ENCODE measurements around the gene DOK4. TPM values are rescaled to one million over a fixed set of nuclear protein-coding genes. Genes with fewer than 3 reads are reported as not detected.

Gene DOK4
- total RNA-seq, 1 donor from 2014 or later: 7.5 TPM

DNA sequence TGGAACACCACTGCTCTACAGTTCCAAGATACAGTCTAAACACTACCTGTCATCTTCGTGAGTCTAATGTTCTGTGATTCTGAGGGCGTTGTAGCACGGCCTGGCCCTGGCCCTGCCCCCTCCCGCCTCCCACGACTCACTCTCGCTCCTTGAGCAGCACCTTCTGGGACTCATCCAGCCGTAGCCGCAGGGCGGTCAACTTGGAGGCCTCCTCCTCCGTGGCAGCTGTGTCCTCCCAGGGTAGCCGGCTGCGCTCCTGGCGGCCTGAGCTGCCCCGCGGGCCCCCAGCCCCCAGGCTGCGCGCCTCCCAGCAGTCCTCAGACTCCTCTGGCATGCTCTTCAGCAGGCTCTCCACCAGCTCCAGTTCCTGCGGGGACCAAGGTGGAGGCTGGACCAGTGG, 39.5 kb upstream of the DOK4 start:
- DNase-seq (peak; percentile 27), ATAC-seq (ENCODE audit: poor library complexity) (no peak)
- intact Hi-C loops (cut with DNase I): no loop called here

DNA sequence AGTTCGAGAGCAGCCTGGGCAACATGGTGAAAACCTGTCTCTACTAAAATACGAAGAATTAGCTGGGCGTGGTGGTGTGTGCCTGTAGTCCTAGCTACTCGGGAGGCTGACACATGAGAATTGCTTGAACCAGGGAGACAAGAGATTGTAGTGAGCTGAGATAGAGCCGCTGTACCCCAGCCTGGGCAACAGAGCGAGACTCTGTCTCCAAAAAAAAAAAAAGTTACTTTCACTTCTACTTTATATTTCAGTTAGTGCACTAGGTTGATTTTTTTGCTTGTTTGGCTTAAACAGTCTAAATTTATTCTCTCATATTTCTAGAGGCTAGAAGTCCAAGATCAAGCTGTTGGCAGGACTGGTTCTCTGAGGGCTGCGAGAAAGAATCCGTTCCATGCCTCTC, 36.7 kb upstream of the DOK4 start:
- ATAC-seq (ENCODE audit: poor library complexity): no peak
- DNase-seq: no peak
- intact Hi-C loops (cut with DNase I): no loop called here

DNA sequence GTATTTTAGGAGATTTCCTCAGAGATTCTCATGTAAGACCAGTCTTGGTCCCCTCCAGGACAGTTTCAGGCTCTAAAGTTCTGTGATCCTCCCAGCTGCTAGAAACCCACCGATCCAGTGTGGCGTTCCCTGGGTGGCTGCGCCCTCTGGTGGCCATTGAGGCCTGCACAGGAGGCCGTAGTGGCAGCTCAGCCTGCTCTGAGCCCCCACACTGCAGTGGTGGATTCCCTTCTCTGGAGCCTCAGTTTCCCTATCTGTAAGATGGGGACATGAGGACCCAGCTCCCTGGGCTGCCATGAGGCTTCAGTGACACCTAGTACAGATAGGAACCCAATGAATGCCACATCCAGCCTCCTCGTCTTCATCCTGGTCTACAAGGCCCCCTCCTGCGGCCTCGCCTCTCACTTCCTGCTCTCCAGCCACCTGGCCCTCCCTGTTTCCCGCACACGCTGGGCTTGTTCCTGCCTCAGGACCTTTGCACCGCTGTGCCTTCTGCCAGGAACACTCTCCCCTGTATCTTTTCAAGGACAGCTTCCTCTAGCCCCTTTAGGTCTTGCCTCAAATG, 33.6 kb upstream of the DOK4 start:
- intact Hi-C loops (cut with DNase I): loop anchor here (2.0 to 5.0 kb wide), 2 partner anchors 101 to 218 kb away; no protein-coding TSS in a partner anchor
- DNase-seq (peak; percentile 88), ATAC-seq (ENCODE audit: poor library complexity) (peak; percentile 82)

DNA sequence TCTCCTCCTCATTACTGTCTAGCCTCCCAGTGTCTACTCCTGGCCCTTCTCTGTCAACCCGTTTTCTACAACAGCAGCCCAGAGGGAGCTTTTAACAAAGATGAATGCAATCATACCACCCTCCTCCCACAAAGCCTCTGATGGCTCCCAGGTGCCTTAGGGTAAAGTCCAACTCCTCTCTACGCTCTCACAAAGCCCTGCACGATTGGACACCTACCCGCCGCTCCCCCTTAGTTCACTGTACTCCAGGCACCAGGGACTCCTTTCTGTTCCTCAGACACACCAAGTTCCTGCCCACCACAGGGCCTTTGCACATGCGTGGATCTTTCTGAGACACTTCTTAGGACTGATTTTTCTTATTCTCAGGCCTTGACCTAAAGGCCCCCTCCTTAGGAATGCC, 32.6 kb upstream of the DOK4 start:
- ATAC-seq (ENCODE audit: poor library complexity) (no peak), DNase-seq (no peak)
- intact Hi-C loops (cut with DNase I): loop anchor here (2.0 to 5.0 kb wide), 2 partner anchors 100 to 217 kb away; no protein-coding TSS in a partner anchor

DNA sequence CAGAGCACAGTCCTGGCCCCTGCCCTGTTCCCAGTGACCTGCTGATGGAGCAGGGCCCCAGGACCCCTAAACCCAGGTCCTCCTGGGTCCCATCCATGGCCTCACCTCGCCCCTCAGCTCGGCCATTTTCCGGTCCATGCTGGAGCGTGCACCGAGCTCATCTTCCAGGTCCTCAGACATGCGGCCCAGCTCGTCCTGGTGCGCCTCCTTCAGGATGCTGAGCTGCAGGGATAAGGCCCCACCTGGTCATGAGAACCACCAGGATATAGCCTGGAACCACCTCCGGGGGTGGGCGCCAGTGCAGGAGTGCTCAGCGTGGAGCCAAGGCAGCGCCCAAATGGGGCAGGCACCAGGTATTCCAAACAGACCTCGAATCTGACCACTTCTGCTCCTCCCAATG, 32.2 kb upstream of the DOK4 start:
- intact Hi-C loops (cut with DNase I): loop anchor here (2.0 to 5.0 kb wide), 2 partner anchors 100 to 216 kb away; no protein-coding TSS in a partner anchor
- DNase-seq: no peak
- no peak for ATAC-seq (ENCODE audit: poor library complexity)

DNA sequence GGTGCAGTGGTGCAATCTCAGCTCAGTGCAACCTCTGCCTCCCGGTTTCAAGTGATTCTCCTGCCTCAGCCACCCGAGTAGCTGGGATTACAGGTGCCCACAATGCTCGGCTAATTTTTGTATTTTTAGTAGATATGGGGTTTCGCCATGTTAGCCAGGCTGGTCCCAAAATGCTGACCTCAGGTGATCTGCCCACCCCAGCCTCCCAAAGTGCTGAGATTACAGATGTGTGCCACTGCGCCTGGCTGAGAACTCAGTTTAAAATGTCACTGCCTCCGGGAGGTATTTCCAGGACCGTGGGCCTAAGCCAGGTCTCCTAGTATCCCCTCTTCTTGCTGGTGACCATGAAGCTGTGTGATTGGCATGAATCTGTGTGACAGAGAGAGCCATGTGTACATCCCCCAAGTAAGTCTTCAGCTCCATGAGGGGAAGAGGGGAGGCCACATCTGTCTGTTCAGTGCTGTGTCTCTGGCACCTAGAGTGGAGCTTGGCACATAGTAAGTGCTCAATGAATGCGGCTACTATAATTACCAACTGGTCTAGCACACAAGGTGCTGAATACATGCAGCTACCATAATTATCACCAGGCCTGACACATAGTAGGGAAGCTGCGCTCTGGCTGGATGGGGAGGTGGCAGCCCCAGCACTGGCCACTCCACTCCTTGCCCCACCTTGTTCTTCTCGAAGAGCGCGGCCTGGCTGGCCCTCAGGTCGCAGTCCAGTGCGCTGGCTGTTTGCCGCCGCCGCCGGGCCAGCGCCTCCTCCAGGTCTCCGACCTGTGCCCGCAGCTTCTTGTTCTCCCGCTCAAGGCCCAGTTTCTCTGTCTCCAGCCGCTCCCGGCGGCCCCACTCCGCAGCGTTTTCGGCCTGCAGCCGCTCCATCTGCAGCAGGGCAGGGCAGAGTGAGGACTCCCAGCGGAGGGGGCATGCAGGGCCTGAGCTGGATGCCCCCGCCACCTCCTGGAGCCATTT, 31.4 kb upstream of the DOK4 start:
- intact Hi-C loops (cut with DNase I): loop anchor here (2.0 to 5.0 kb wide), 2 partner anchors 99 to 215 kb away; no protein-coding TSS in a partner anchor
- no peak for DNase-seq
- ATAC-seq (ENCODE audit: poor library complexity): no peak

DNA sequence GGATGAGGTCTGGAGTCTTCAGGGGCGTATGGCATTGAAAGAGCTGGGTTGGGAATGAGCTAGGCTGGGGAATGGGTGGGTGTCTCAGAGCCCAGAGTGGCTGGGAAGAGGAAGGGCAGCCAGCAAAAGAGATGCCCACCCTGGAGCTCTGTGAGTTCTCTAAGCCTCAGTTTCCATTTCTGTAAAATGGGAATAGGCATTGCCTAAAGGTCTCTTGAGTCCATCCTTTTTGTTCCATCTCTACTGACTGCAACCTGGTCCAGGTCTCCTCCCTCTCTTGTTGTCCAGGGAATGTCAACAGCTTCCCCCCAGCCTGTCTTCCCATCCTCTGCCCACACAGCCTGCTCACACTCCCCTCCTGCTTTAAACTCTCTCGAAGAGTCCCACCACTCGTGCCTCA, 30.5 kb upstream of the DOK4 start:
- no peak for ATAC-seq (ENCODE audit: poor library complexity)
- DNase-seq: no peak
- intact Hi-C loops (cut with DNase I): loop anchor here (5.0 kb wide), 1 partner anchor 214 kb away; no protein-coding TSS in a partner anchor

DNA sequence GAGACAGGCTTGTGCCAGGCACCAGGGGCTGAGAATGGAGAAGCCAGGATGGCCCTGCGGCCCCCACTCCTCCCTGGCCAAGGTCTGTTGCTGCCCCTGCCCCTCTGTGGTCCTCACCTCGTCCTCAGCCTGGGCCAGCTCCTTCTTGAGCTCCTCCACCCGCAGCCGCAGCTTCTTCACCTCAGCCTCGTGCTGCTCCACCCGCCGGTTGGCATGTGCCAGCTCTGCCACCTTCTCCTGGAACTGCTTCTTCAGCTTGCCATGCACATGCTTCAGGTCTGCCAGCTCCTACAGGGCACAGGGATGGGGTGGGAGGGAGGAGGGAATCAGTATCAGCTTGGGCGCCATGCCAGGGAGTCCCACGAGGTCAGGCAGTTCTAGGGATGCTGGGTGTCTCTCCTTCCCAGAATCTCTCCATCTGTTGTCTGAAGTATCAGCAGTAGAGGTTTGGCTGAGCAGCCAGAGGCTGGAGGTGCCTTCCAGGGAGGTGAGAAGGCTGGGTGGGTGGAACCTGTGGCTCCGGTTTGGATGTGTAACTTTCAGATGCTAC, 30.0 kb upstream of the DOK4 start:
- DNase-seq (peak; percentile 31), ATAC-seq (ENCODE audit: poor library complexity) (no peak)
- intact Hi-C loops (cut with DNase I): loop anchor here (5.0 kb wide), 1 partner anchor 214 kb away; no protein-coding TSS in a partner anchor

DNA sequence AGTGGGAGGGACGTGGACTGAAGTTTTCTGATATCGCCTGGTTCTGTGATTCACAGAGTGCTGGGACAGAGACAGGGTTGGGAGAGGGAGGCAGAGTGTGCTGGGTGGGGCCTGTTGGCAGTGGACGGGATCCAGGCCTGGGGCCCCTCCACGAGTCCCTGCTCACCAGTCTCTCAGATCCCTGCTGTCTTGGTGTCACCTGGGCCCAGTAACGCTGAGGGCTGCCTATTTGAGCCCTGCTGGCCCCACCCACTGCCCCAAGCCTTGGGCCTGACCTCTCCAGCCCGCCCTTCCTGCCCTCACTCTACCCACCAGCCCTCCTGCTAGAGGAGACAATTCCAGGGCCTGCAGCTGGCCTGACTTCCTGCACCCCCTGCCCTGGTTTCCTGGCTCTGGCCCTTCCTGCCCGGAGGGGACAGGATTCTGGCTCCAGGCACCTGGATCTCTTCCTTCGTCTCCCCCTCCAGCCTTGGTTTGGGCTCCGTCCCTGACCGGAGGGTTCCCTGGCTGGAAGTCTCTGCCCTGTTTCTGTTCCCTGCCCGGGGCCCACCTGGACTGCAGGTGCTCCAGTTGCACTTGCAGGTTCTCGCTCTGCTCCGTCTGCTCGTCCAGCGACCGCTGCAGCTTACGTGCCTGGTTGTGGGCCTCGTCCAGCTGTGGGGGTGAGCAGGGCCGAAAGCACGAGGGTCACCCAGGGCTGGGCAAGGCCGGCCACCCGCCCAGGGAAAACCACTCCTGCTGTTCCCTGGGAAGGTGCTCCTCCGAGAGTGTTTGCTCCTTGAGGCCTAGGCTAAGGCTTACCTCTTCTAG, 28.7 kb upstream of the DOK4 start:
- ATAC-seq (ENCODE audit: poor library complexity) (no peak), DNase-seq (peak; percentile 40)
- intact Hi-C loops (cut with DNase I): loop anchor here (5.0 kb wide), 1 partner anchor 213 kb away; no protein-coding TSS in a partner anchor

DNA sequence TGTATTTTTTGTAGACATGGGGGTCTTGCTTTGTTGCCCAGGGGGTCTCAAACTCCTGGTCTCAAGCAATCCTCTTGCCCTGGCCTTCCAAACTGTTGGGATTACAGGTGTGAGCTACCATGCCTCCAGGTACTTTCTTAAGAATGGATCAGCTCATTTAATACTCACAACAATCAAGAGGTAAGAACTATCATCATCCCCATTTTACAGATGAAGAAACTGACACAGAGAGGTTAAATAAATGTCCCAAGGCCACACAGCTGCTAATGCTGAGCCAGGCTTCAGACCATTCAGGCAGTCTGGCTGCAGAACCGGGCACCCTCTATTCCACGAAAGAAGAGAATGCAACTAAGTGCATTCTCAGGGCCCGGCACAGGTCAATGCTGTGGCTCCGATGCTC, 28.1 kb upstream of the DOK4 start:
- intact Hi-C loops (cut with DNase I): no loop called here
- ATAC-seq (ENCODE audit: poor library complexity) (no peak), DNase-seq (no peak)

DNA sequence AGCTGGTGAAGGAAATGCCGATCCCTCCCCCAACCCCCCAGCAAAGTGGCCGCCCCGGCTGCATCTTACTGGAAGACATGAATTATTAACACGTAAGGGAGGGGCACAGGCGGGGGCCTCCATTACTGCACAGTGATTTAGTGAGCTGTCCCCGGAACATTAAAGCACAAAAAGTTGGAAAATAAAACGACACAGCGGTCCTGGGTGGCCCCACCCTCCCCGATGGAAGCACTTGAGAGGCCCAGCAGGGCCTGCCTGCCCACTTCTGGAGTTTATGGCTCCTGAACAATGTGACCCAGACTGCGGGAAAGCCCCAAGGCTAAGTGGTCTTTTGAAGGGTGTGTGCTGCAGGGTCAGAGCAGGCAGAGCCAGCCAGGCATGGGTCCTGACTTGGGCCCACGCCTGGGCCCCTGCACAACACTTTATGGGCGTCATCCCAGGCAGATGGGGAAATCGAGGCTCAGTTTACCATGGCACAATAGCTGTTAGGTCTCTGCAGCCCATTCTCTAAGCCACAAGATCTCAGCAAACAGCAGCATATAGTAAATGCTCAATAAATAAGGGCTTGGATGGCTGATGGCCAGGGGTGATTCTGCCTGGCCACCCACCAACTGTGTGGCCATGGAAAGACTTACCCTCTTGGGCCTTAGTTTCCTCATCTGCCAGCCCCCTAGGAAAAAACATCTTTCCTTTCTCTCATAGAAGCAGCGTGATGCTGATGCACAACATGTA, 27.2 kb upstream of the DOK4 start:
- ATAC-seq (ENCODE audit: poor library complexity): no peak
- DNase-seq: peak; percentile 30
- intact Hi-C loops (cut with DNase I): no loop called here

DNA sequence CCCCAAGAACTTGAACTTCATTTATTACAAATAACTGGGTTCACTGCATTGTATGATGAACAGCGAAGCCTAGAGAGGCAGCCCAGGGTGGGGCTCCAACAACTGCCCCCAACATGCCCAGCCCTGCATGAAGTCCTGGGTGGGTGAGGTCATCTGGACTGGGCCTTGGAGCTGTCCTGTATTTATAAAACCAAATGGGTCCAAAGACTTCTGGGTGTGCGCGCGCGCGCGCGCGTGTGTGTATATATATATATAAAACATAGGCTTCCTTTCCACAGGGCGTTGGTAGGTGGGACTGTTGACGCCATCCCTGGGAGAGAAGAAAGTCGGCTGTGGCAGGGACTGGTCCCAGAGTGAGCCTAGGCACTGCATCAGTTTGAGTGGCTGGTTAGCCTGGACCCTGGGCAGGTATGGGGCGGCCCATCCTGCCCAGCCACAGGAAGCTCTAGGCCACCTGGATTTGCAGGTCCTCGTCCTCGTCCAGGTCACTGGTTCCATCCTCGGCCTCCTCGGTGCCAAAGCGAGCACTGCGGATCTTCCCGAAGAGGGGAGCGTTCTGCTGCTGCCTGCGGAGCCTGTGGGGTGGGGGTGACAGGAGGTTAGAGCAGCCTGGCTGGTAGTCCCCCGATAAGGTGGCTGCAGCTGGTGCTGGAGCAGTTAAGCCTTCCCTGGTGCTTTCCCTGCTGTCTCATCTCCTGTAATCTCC, 26.2 kb upstream of the DOK4 start:
- intact Hi-C loops (cut with DNase I): no loop called here
- peak; percentile 22 for DNase-seq
- no peak for ATAC-seq (ENCODE audit: poor library complexity)

DNA sequence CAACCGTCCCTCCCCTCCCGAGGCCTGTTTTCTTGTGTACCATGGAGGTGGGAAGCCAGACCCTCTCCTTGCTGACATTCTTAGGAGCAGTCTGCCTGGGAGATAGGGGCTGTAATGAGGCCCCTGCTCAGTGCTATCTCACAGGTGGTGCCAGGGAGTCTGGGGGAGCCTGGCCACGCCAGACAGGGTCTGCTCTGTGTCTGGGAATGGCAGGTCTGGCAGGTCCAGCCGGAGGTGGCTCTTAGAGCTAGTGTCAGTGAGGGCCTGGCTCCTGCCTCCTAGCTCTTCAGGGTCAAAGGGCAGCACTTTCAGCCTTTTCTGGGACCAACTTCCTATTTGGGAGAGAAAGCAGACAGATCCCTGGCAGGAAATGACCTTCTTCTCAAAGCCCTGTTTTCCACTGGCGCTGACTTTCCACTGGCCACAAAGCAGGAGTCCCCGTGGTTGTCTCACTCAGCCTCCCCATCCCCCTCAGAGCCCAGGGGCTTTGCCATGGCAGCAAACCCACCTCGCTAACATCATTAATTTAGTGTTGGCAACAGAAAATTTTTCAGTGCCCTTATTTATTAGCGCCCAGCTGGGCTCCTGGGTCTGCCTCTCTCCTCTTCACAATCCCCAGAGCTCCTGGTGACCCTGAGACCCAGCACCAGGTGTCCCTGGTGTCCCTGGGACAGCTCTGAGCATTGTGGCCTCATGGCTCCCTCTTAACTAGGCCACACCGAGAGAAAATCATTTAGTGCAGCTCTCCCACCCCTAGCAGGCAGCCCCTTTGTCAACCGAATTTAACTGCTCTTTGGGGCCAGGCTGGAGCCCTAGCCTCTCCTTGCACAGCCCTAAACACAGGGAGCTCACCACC, 24.0 kb upstream of the DOK4 start:
- intact Hi-C loops (cut with DNase I): no loop called here
- DNase-seq (peak; percentile 30), ATAC-seq (ENCODE audit: poor library complexity) (no peak)

DNA sequence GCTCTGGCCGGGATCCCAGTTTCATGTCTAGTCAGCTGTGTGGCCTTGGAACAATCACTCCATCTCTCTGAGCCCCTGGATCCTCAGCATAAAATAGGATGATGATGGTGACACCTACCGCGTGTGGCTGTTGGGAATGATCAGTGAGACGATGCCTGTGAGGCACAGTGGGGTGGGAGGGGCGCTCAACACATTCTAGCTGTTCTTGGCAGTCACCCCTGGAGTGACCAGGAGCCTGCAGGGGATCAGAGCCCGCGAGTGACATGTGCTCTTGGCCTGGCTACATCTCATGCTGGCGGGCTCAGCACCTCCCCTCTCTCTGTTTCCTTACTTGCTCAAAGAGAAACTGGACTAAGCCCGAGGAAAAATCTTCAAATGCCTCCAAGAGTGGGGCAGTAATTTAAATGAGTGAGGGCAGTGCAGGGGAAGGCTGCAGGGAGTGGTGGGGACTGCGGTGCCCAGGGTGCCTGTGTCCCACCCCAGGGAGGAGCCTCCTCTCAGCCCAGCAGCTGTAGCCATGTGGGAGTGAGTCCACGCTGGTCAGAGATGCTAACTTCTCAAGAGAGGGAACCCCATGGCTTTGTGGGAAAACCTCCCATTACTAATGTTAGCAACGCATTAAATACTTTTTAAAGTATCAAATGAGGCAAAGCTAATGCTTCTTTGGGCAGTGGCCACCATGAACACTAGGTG, 23.1 kb upstream of the DOK4 start:
- no peak for ATAC-seq (ENCODE audit: poor library complexity)

DNA sequence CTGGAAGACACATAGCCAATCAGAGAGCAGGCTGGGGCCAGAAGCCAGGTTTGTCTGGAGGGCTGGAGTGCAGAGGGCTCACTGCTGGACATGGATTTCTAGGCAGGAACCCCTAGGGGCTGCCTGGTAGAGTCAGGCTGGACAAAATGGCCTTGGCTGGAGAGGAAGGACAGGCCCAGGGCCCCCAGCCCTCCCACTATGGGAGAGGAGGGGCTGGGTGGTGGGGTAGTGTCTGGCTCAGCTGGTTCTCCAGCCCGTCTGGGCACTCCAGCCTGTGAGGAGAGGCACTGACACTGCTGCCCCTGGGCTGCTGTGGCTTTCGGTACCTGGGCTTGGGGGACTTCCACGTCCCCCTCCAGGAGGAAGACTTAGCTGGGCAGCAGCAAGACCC, 21.7 kb upstream of the DOK4 start:
- ATAC-seq (ENCODE audit: poor library complexity) (no peak), DNase-seq (no peak)
- intact Hi-C loops (cut with DNase I): no loop called here

More for the DNA sequence above, 23.1 kb upstream of the DOK4 start:
- peak; percentile 43 for DNase-seq
- intact Hi-C loops (cut with DNase I): no loop called here
